SU-DHL-6 (cell line): ENCODE data around the gene KCP.

Experiments
- H2AFZ ChIP-seq: fragments of 200-600 bp; sonication (generic); 2 replicates; pipeline ENCODE4 v1.6.1; 2014; ENCODE audit warnings: low read depth, mild to moderate bottlenecking, moderate library complexity, mixed read lengths, antibody characterized with exemption, low read length; ENCODE audit not compliant: severe bottlenecking
- H3F3A ChIP-seq: fragments of 200-600 bp; shearing (Covaris generic); 2 replicates; pipeline ENCODE4 v1.6.0; 2016; ENCODE audit warnings: antibody characterized with exemption, mild to moderate bottlenecking; ENCODE audit not compliant: insufficient read depth
- H3K27ac ChIP-seq: fragments of 200-600 bp; sonication (generic); 2 replicates; pipeline ENCODE4 v1.5.1; 2016; ENCODE audit warnings: low read depth, mild to moderate bottlenecking, low read length, moderate library complexity, mixed read lengths
- H3K27me3 ChIP-seq: fragments of 200-600 bp; sonication (generic), shearing (Covaris generic); 2 replicates; pipeline ENCODE4 v1.6.0; 2014; ENCODE audit warnings: mild to moderate bottlenecking, low read length
- H3K36me3 ChIP-seq: fragments of 200-600 bp; sonication (generic); 2 replicates; pipeline ENCODE4 v1.6.1; 2014; ENCODE audit warnings: mild to moderate bottlenecking, low read length, mixed read lengths
- H3K4me2 ChIP-seq: fragments of 300-600, 200-600 bp; shearing (Covaris generic), sonication (generic); 2 replicates; pipeline ENCODE4 v1.6.0; 2014; ENCODE audit warnings: low read length, low read depth, mild to moderate bottlenecking; ENCODE audit not compliant: poor library complexity, severe bottlenecking
- H3K4me3 ChIP-seq: fragments of 200-600 bp; sonication (generic); 2 replicates; pipeline ENCODE4 v1.5.1; 2014; ENCODE audit warnings: antibody characterized with exemption, low read length, mild to moderate bottlenecking, mixed read lengths; ENCODE audit not compliant: insufficient read depth, poor library complexity, severe bottlenecking
- H3K79me2 ChIP-seq: fragments of 200-600 bp; sonication (generic); 2 replicates; pipeline ENCODE4 v1.6.1; 2014; ENCODE audit warnings: mild to moderate bottlenecking, low read length, moderate library complexity; ENCODE audit not compliant: insufficient read depth
- H3K9ac ChIP-seq: fragments of 200-600 bp; sonication (generic); 2 replicates; pipeline ENCODE4 v1.7.0; 2014; ENCODE audit warnings: mild to moderate bottlenecking, low read length
- H3K9me2 ChIP-seq: fragments of 200-600 bp; sonication (generic); replicated peaks from 2 replicates; pipeline ENCODE4 v1.6.1; 2014; ENCODE audit warnings: low read length; ENCODE audit not compliant: insufficient read depth
- H3K9me3 ChIP-seq: fragments of 200-600 bp; sonication (generic); 2 replicates; pipeline ENCODE4 v1.6.1; 2014; ENCODE audit warnings: low read length, mixed read lengths; ENCODE audit not compliant: insufficient read depth
- H4K20me1 ChIP-seq: fragments of 200-600 bp; sonication (generic); 2 replicates; pipeline ENCODE4 v1.6.1; 2014; ENCODE audit warnings: low read depth, mild to moderate bottlenecking, antibody characterized with exemption, low read length, moderate library complexity, mixed read lengths
- EZH2phosphoT487 ChIP-seq: fragments of 200-600 bp; sonication (generic), shearing (Covaris generic); conservative IDR thresholded peaks from 2 replicates; pipeline ENCODE4 v1.6.1; 2018; ENCODE audit warnings: mild to moderate bottlenecking, antibody characterized with exemption, low read length, moderate library complexity, mixed read lengths
- TF ChIP-seq, protein P1 (sequence below): fragments of 200-600 bp; sonication (generic); IDR thresholded peaks from one replicate; pipeline ENCODE4 v1.5.1; 2017; ENCODE audit warnings: antibody characterized with exemption, mild to moderate bottlenecking, low read length, moderate library complexity; ENCODE audit not compliant: insufficient read depth, poor library complexity, severe bottlenecking

The KCP gene

DNA sequence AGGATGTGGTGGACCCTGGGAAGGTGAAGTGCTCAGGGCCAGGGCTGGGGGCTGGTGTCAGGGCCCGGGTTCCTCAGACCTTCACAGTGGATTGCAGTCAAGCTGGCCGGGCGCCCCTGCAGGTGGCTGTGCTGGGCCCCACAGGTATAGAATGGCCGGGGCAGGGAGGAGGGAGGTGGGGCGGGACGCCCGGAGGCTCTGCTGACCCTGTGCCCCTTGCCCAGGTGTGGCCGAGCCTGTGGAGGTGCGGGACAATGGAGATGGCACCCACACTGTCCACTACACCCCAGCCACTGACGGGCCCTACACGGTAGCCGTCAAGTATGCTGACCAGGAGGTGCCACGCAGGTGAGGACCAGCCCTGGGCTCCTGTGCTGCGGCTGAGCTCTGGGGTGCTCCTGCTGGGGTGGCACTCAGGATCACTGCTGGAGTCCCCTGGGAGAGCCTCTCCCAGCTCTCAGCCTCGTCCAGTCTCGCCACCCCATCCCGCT is 62.7 kb downstream of the KCP start:
- H3K9me2 ChIP-seq, result no peaks in the 10 kb centered on the region
- H3K4me3 ChIP-seq, result no peak overlapping the region
- no peaks in the 10 kb centered on the region for H3F3A ChIP-seq
- H3K27ac ChIP-seq, result no peak overlapping the region
- no peak overlapping the region for H3K4me2 ChIP-seq
- H3K27me3 ChIP-seq, result no peaks in the 10 kb centered on the region
- H3K9me3 ChIP-seq, result no peaks in the 10 kb centered on the region
- no peaks in the 10 kb centered on the region for H3K79me2 ChIP-seq
- no peak for TF ChIP-seq EZH2phosphoT487
- TF ChIP-seq, protein P1, sequence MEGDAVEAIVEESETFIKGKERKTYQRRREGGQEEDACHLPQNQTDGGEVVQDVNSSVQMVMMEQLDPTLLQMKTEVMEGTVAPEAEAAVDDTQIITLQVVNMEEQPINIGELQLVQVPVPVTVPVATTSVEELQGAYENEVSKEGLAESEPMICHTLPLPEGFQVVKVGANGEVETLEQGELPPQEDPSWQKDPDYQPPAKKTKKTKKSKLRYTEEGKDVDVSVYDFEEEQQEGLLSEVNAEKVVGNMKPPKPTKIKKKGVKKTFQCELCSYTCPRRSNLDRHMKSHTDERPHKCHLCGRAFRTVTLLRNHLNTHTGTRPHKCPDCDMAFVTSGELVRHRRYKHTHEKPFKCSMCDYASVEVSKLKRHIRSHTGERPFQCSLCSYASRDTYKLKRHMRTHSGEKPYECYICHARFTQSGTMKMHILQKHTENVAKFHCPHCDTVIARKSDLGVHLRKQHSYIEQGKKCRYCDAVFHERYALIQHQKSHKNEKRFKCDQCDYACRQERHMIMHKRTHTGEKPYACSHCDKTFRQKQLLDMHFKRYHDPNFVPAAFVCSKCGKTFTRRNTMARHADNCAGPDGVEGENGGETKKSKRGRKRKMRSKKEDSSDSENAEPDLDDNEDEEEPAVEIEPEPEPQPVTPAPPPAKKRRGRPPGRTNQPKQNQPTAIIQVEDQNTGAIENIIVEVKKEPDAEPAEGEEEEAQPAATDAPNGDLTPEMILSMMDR, result no peak
- no peaks in the 10 kb centered on the region for H4K20me1 ChIP-seq
- no peak overlapping the region for H2AFZ ChIP-seq
- H3K9ac ChIP-seq, result no peak overlapping the region
- H3K36me3 ChIP-seq, result no peaks in the 10 kb centered on the region

DNA sequence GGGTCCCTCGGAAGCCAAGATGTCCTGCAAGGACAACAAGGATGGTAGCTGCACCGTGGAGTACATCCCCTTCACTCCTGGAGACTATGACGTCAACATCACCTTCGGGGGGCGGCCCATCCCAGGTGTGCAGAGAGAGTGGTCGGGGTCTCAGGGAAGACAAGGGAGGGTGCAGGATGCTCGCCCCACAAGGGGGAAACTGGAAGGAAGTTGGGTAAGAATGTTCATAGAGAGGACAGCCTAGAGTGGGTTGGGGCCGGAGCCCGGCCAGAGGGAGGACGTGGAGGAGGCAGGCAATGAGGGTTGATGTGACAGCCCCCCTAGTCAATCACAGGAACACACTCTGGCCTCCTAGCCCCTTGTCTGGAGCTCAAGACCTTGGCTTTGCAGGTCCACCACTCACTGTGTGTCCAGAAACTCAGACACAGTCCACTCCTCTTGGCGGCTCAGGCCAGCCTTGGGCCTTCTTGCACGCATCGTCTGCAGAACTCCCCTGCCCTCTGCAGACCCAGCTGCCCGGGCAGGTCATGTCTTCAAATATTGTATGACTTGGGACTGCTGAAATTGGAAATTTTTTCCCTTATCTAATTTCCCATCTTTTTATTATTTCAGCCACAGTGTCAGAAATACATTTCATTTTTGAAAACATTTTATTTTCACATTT is 63.6 kb downstream of the KCP start:
- no peaks in the 10 kb centered on the region for H3F3A ChIP-seq
- H4K20me1 ChIP-seq, result no peaks in the 10 kb centered on the region
- H3K27ac ChIP-seq, result no peak overlapping the region
- TF ChIP-seq EZH2phosphoT487, result no peak
- TF ChIP-seq, protein P1, result no peak
- H3K4me2 ChIP-seq, result no peak overlapping the region
- H3K4me3 ChIP-seq, result no peak overlapping the region
- no peak overlapping the region for H2AFZ ChIP-seq
- no peaks in the 10 kb centered on the region for H3K36me3 ChIP-seq
- no peaks in the 10 kb centered on the region for H3K27me3 ChIP-seq
- H3K79me2 ChIP-seq, result no peaks in the 10 kb centered on the region
- H3K9ac ChIP-seq, result no peak overlapping the region
- no peaks in the 10 kb centered on the region for H3K9me3 ChIP-seq
- no peaks in the 10 kb centered on the region for H3K9me2 ChIP-seq

DNA sequence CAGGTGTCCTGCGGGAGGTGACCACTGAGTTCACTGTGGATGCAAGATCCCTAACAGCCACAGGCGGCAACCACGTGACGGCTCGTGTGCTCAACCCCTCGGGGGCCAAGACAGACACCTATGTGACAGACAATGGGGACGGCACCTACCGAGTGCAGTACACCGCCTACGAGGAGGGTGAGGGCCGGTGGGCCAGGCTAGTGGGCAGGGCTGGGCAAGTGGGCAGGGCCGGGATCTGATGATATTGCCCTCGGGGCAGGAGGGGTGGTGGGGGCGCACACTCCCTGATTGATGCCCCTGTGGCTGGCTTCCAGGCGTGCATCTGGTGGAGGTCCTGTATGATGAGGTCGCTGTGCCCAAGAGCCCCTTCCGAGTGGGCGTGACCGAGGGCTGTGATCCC is 64.5 kb downstream of the KCP start:
- no peaks in the 10 kb centered on the region for H3K36me3 ChIP-seq

More for the DNA sequence above, 64.5 kb downstream of the KCP start:
- H4K20me1 ChIP-seq, result no peaks in the 10 kb centered on the region
- no peaks in the 10 kb centered on the region for H3K27me3 ChIP-seq
- no peaks in the 10 kb centered on the region for H3K9me2 ChIP-seq
- no peak overlapping the region for H3K9ac ChIP-seq
- H3K4me3 ChIP-seq, result no peak overlapping the region
- H2AFZ ChIP-seq, result no peak overlapping the region
- no peaks in the 10 kb centered on the region for H3F3A ChIP-seq
- no peak overlapping the region for H3K27ac ChIP-seq
- H3K9me3 ChIP-seq, result no peaks in the 10 kb centered on the region
- TF ChIP-seq, protein P1, result no peak
- no peak for TF ChIP-seq EZH2phosphoT487
- H3K4me2 ChIP-seq, result no peak overlapping the region
- no peaks in the 10 kb centered on the region for H3K79me2 ChIP-seq
